GM18520 (cell line): ENCODE measurements around the gene UBTD1.
"Not testable (repeated sequence)": the region's sequence is repeated elsewhere in the genome, so short reads cannot be mapped to it uniquely, and the experiment has no call there.

Experiments
- ATAC-seq: cut with Tn5 transposase; IDR thresholded peaks from one replicate; pipeline ENCODE4 v1.9.1; 2021; ENCODE audit not compliant: unreplicated experiment

UBTD1 gene

GRCh38 chr10:97498841-97499560 is at the start of gene UBTD1:
TSS of gene UBTD1 (plus strand) at chr10:97498924. CDS start at chr10:97499204, 280 bp downstream.
- no peak for ATAC-seq

GRCh38 chr10:97450828-97451227 is 47.9 kb upstream of the UBTD1 start:
- ATAC-seq, result no peak

GRCh38 chr10:97451605-97452004 is 47.1 kb upstream of the UBTD1 start:
- ATAC-seq, result no peak

GRCh38 chr10:97452352-97452751 is 46.4 kb upstream of the UBTD1 start:
- no peak for ATAC-seq

- ATAC-seq, result no peak
Observed at GRCh38 chr10:97454330-97455036, 44.2 kb upstream of the UBTD1 start.

GRCh38 chr10:97456034-97456685 is 42.6 kb upstream of the UBTD1 start:
- ATAC-seq, result no peak

- ATAC-seq, result no peak
Observed at GRCh38 chr10:97456686-97457065, 42.0 kb upstream of the UBTD1 start.

- ATAC-seq, result no peak
Observed at GRCh38 chr10:97459111-97459510, 39.6 kb upstream of the UBTD1 start.

- ATAC-seq, result no peak
Observed at GRCh38 chr10:97459933-97460332, 38.8 kb upstream of the UBTD1 start.

GRCh38 chr10:97462309-97462708 is 36.4 kb upstream of the UBTD1 start:
- ATAC-seq, result no peak

GRCh38 chr10:97463363-97464132 is 35.2 kb upstream of the UBTD1 start:
- no peak for ATAC-seq

- ATAC-seq, result no peak
Observed at GRCh38 chr10:97464226-97464625, 34.5 kb upstream of the UBTD1 start.

GRCh38 chr10:97465982-97466381 is 32.7 kb upstream of the UBTD1 start:
- ATAC-seq, result no peak

GRCh38 chr10:97466755-97467154 is 32.0 kb upstream of the UBTD1 start:
- no peak for ATAC-seq

GRCh38 chr10:97468162-97468561 is 30.6 kb upstream of the UBTD1 start:
- ATAC-seq, result no peak

GRCh38 chr10:97468781-97469180 is 29.9 kb upstream of the UBTD1 start:
- ATAC-seq, result not testable (repeated sequence)

GRCh38 chr10:97474918-97475317 is 23.8 kb upstream of the UBTD1 start:
- ATAC-seq, result no peak

GRCh38 chr10:97475936-97476594 is 22.7 kb upstream of the UBTD1 start:
- no peak for ATAC-seq

- not testable (repeated sequence) for ATAC-seq
Observed at GRCh38 chr10:97479410-97479809, 19.3 kb upstream of the UBTD1 start.

- no peak for ATAC-seq
Observed at GRCh38 chr10:97479939-97480338, 18.8 kb upstream of the UBTD1 start.

GRCh38 chr10:97481071-97481470 is 17.7 kb upstream of the UBTD1 start:
- ATAC-seq, result no peak
